Measurements from ENCODE around the gene SMARCA1.
A peak's percentile ranks its signal among the peaks of the same experiment; 100 is the strongest.
"Not testable (repeated sequence)": the region's sequence is repeated elsewhere in the genome, so short reads cannot be mapped to it uniquely, and the experiment has no call there.

SMARCA1 gene

DNA sequence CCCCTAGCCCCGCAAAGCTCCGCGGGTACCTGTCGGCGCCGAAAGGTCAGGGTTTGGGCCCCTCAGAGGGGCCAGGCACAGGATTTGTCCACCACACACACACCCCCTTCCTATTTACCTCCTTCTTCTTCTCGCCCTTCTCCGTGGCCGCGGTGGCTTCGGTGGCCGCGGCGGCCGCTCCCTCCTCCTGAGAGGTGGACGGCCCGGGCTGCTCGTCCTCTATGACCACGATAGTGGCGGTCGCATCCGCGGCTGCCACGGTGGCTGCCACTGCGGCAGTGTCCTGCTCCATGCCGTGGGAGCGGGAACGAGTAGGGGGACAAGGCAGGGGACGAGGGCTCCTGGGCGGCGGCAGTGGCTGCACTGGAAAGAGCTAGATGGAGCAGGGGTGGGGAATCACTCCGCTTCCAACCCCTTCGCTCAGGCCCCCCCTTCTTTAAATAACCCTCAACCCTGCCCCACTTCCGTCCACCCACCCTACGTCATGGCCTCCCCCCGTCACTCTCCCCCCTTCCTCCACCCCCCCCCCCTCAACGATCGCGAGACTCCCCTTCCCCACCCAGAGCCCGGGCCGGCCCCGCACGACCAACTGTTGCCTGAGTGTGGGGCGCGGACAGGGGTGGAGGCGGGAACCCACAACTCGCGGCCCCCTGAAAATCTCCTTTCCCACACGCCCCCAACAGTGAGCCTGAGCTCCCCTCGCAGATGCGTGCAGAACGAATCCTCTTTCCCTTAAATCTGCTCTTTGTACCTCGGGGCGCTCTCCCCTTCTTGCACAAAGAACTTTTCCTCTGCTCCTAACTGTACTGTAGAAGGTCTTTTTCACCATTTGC is at the start of gene SMARCA1:
Gene SMARCA1 (minus strand): TSS at position 412 of the 833 bp plus-strand sequence. CDS start 120 bp downstream, at position 292.
- no peak for DNase-seq (ENCODE audit: low read depth in 2 of 2)

- DNase-seq (ENCODE audit: low read depth in 2 of 2) = no peak
These were observed 49.1 kb upstream of the SMARCA1 start for GRCh38 chrX:129572422-129572821.

DNA sequence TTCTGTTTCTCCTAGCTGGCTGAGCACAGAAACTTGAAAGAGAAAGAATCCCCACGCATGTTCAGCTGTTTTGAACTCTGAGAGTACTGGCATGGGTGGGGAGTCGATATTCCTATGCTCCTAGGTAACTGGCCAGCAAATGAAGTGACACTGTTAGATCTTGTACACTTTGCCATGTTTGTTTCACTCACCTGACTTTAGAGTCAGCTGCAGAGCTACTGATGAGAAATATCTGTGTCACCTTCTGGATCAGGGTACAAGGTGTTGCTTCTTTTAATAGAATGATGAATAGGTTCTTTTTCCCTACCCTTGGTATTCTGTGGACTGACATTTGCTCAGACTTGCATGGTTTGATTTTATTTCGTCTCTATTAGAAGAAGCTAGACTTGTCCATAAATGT is 45.1 kb upstream of the SMARCA1 start:
- DNase-seq (ENCODE audit: low read depth in 2 of 2) = no peak

GRCh38 chrX:129566073-129566472 is 42.8 kb upstream of the SMARCA1 start:
- DNase-seq (ENCODE audit: low read depth in 2 of 2) = no peak

DNA sequence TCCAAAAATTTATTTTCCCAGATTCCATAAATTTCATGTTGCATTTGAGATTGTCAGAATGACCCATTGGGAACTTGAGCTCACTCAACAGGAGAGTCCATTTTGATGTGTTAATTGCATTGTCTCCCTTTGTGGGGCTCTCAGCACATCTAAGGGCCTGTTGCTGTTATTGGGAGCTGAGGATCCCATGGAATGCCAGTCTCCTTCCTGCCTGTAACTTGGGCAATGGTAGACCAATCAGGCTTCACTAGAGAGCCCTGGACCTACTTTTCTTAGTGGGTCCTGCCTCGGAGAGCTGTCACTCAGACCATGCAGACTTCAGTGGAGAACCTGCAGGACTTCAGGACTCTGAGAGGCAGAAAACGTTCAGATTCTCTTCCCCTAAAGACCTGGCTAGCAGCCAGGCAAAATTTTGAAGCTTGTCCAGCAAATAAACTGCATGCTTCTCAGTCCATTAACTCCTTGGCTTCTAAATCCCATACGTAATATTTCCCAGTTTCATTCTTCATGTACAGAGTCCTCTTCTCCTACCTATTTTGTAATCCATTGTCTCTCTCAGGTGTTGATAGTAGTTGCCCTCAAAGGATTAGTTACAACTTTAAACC is 41.9 kb upstream of the SMARCA1 start:
- no peak for DNase-seq (ENCODE audit: low read depth in 2 of 2)

DNA sequence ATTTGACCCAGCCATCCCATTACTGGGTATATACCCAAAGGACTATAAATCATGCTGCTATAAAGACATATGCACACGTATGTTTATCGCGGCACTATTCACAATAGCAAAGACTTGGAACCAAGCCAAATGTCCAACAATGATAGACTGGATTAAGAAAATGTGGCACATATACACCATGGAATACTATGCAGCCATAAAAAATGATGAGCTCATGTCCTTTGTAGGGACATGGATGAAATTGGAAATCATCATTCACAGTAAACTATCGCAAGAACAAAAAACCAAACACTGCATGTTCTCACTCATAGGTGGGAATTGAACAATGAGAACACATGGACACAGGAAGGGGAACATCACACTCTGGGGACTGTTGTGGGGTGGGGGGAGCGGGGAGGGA is 41.1 kb upstream of the SMARCA1 start:
- not testable (repeated sequence) for DNase-seq (ENCODE audit: low read depth in 2 of 2)

DNA sequence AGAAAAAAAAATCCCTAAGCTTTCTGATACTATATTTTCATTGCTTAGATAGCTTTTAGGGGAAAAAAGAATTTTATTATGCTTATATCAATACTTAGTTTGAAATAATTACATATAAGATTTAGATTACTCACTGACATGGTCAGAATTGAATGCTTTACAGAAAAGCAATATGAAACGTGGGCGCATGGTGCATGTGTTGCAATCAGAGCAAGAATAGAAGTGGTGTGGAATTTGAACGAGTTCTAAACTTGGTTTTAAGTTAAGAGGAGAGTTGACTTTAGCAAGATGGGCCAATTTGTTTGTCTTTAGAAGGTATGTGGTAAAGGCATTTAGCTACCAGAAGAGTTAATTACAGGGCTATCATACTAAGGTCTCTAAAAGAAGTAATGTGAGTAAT is 38.2 kb upstream of the SMARCA1 start:
- no peak for DNase-seq (ENCODE audit: low read depth in 2 of 2)

- DNase-seq (ENCODE audit: low read depth in 2 of 2) = no peak
These were observed 36.5 kb upstream of the SMARCA1 start for GRCh38 chrX:129559783-129560182.

GRCh38 chrX:129557844-129558480 is 34.7 kb upstream of the SMARCA1 start:
- DNase-seq (ENCODE audit: low read depth in 2 of 2) = no peak

- no peak for DNase-seq (ENCODE audit: low read depth in 2 of 2)
These were observed 33.6 kb upstream of the SMARCA1 start for GRCh38 chrX:129556806-129557315.

DNA sequence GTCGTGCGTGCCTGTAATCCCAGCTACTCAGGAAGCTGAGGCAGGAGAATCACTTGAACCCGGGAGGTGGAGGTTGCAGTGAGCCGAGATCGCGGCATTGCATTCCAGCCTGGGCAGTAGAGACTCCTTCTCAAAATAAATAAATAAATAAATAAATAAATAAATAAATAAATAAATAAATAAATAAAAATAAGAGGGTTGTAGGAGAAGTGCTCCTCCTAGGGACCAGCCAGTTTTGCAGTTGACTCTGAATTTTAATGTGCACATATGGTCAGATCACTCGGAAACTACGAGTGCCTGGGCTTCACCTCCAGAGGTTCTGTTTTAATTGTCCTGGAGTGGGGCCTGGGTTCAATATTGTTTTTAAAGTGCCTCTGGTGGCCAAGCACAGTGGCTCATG is 31.5 kb upstream of the SMARCA1 start:
- DNase-seq (ENCODE audit: low read depth in 2 of 2) = not testable (repeated sequence)

DNA sequence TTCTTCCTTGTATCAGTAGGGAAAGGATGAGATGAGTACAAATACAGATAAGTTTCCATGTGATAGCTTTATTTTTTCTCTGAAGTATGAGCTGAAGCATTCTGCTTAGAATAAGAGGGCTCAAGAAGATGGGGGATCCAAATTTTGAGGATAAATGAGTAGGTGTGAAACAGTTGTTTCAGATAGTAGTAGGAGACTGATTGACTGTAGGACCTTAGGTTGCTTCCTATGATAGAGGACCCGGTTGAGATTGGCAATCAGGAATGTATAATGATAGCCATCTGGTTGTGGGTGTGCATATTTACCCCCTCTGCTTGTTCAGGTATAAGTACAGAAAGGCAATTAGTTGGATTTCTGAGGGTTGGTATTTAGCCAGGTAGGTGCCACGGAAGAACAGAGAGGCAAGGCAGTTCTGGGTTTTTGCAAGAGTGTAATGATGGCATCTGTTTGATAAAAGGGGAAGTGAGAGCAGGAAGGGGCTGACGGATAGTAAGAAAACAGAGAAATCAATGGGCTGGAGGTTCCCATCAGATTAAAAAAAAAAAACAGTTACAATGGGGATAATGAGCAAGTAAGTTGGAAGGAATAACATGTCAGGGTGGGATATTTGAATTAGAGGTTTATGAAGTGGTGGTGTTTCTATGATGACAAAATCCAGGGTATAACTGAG is 30.5 kb upstream of the SMARCA1 start:
- no peak for DNase-seq (ENCODE audit: low read depth in 2 of 2)

DNA sequence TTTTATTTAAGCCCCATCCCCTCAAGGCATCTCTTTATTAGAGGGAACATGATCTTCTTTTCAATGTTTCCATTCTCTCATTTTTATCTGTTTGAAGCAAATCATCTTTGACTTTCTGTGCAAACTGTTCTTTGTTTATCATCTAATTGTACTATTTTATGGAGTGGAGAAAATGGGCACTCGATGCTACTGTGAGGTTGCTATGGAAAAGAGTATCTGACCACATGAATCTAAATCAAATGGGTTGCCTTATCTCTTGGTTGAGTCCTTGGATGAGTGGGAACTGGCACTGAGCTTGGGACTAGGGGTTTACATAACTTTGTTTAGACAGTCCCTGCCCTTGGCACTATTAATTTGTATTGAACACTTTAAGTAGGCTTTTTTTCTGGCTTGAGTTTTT is 25.8 kb upstream of the SMARCA1 start:
- no peak for DNase-seq (ENCODE audit: low read depth in 2 of 2)

GRCh38 chrX:129545408-129545807 is 22.1 kb upstream of the SMARCA1 start:
- no peak for DNase-seq (ENCODE audit: low read depth in 2 of 2)

DNA sequence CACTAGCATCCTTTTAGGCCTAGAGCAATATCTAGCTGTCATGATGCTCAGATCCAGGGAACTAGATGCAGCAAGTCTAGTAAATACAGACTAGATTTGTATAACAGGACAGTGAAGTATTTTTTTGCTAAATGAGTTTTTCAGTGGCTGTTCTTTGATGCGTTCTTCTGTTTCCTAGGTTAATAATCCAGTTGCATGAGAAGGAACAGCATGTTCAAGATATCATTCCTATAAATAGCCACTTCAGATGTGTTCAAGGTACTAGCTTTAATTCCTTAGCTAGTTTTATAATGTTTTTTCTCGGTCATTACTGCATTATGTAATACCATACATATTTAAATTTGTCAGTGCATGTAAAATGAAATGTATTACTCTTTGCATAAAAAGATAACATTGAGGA is 21.5 kb upstream of the SMARCA1 start:
- no peak for DNase-seq (ENCODE audit: low read depth in 2 of 2)

DNA sequence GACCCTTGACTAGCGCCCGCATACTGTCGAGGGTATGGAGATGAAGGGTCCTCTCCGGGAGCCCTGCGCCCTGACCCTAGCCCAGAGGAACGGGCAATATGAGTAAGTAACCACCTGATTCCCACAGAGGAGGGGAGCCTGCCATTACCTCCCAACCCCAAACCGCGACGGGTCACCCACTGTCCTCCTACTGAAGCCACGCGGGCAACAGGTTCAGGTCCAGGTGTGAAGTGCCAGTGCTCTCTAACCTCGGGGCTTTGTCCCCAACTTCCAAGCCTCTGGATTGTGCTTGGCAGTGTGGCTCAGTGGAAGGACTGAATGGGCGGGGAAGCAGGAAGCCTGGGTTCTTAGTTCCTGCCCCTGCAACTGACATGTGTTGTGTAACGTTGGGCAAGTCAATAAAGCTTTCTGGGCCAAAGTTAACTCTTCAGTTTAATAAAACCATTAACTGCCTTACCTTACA is 17.5 kb upstream of the SMARCA1 start:
- no peak for DNase-seq (ENCODE audit: low read depth in 2 of 2)

DNA sequence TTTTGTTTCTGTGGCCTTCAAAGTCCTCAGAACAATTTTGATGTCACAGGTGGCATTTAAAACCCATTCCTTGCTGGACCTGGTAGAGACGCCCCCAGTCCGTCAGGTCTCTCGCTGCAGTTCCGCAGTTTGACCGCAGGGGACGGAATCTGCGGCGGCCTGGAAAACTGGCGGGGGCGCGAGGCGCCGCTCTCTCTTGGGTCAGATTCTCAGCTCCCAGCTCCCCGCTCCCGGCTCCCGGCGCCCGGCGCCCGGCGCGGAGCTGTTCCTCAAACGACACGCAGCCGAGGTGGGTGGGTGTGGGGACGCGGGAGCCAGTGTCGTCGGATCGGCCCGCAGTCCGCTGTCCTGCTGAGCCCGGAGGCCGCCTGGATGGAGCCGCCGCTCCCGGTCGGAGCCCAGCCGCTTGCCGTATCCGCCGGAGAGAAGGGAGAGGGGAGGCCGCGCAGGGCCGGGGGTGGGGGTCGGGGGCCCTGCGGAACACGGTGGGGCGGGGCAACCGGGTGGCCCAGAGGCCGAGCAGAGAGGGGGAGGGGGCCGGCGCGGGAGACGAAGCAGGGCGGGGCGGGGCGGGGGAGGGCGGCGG is 16.9 kb upstream of the SMARCA1 start, which contains the start of gene OCRL:
Gene OCRL (plus strand): TSS at position 192 of the 586 bp plus-strand sequence. CDS start 181 bp downstream, at position 373.
- peak in 1 of 2 donors; percentile 15 for DNase-seq (ENCODE audit: low read depth in 2 of 2)

DNA sequence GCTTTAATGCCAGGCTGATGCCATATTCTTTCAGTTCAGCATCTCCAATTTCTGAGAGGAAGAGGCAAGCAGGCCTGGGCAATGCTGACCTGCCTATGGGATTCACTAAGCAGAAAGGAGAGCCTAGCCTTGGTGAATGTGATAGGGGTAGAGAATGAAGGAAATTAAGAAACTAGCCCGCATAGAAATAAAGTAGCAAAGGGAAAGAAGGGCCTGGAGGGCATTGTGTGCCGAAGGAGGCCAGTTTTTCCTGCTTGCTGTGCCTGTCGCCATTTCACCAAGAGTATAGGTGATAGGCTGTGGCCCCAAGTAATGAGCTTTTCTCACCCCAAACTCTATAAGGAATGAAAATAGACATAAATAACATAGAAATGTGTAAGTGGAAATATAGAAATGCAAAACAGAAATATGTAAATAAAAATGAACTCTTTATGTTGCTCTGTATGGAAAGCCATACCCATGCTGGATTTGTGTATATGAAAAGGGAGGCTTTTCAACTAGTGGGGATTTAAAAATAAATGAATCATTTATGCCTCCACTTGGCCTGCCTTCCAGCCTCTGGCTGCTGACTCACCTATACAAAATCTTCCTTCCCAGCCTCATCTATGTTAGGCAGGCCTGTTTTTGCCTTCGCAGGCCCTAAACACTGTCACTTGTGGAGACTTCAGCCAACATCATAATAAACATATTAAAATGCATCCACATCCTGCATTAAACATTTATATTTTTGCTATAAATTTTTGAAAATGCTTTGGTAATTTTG is 11.7 kb upstream of the SMARCA1 start:
- no peak for DNase-seq (ENCODE audit: low read depth in 2 of 2)

- no peak for DNase-seq (ENCODE audit: low read depth in 2 of 2)
These were observed 7.8 kb upstream of the SMARCA1 start for GRCh38 chrX:129531132-129531531.

GRCh38 chrX:129530410-129530809 is 7.1 kb upstream of the SMARCA1 start:
- no peak for DNase-seq (ENCODE audit: low read depth in 2 of 2)

Measured in stimulated activated CD8-positive, alpha-beta memory T cell treated with anti-CD3 and anti-CD28 coated beads, Interleukin-15, amount 100 ng/mL, for 4 hours (primary cell).